ENCODE measurements around the gene NAT10. TPM values are rescaled to one million over a fixed set of nuclear protein-coding genes. Genes with fewer than 3 reads are reported as not detected.
A peak's percentile ranks its signal among the peaks of the same experiment; 100 is the strongest.

The NAT10 gene
- total RNA-seq, 1 experiment from 2014 or later = 48.7 TPM

DNA sequence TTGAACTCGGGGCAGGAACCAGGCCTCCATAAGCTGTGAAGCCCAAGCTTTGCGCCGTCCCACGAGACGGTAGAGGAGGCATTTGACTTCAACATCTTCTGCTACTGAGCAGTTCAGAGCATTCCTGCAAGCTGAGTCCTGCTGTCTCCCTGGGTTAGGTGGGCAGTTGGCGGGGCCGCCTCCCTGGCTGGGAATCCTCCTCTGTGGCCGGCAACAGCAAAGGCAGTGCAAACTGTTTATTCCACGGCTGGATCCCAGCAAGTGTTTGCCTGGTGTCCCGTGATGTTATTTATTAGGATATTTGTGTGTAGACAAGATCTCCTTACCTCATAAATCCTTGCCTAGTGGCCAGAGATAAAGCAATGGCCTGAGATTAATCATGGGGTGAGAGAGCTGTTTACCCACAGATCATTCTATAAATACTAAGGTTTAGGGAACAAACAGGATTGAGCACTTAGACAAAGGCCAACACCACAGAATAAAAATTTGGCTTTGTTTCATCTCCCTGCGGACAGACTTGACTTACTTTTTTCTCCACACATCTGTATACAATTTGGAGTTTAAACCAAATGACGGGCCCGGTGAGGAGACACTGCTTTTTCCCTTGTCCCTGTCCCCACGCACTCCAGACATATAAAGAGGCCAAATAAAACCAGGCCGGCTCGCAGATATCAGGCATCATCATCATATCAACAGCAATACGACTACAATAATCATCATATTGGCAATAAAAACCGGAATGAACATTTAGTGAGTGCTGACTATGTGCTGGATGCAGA lies 63.4 kb downstream of the NAT10 start:
- CTCF ChIA-PET = no interaction called here
- no TSS peak for BruUV-seq (replicated peaks)
- peak overlapping the region; percentile 9; the same call in 1 of the 2 replicates for H3K27ac ChIP-seq (ENCODE audit: low read length)
- peak; percentile 40 for DNase-seq
- no peak overlapping the region for H3K4me2 ChIP-seq (ENCODE audit: low read length)
- no peaks in the 10 kb centered on the region for H3K79me2 ChIP-seq (ENCODE audit: low read length)
- H3K9ac ChIP-seq (ENCODE audit: low read length) = no peak overlapping the region
- no peaks in the 10 kb centered on the region for H3F3A ChIP-seq (ENCODE audit: low read length, unreplicated experiment)
- no peak overlapping the region for H2AFZ ChIP-seq (ENCODE audit: low read length)
- H3K4me1 ChIP-seq (ENCODE audit: insufficient read depth, low read length) = peaks cover 26% of the 10 kb centered on the region
- ATAC-seq = peak; percentile 60
- POLR2A ChIA-PET (ENCODE audit: unreplicated experiment) = no interaction called here
- no peaks in the 10 kb centered on the region for H3K36me3 ChIP-seq (ENCODE audit: low read depth, low read length)
- H3K9me3 ChIP-seq (ENCODE audit: low read length) = no peaks in the 10 kb centered on the region
- H3K4me3 ChIP-seq (ENCODE audit: low read length) = no peak overlapping the region
- intact Hi-C loops (cut with micrococcal nuclease) = no loop called here
- TF ChIP-seq, protein P1, sequence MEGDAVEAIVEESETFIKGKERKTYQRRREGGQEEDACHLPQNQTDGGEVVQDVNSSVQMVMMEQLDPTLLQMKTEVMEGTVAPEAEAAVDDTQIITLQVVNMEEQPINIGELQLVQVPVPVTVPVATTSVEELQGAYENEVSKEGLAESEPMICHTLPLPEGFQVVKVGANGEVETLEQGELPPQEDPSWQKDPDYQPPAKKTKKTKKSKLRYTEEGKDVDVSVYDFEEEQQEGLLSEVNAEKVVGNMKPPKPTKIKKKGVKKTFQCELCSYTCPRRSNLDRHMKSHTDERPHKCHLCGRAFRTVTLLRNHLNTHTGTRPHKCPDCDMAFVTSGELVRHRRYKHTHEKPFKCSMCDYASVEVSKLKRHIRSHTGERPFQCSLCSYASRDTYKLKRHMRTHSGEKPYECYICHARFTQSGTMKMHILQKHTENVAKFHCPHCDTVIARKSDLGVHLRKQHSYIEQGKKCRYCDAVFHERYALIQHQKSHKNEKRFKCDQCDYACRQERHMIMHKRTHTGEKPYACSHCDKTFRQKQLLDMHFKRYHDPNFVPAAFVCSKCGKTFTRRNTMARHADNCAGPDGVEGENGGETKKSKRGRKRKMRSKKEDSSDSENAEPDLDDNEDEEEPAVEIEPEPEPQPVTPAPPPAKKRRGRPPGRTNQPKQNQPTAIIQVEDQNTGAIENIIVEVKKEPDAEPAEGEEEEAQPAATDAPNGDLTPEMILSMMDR (conservative IDR thresholded peaks at IDR 0.05; ENCODE audit: low read depth, low read length) = no peak
- TF ChIP-seq EZH2 (IDR thresholded peaks at IDR 0.05; ENCODE audit: low read length, unreplicated experiment) = no peak
- TF ChIP-seq EZH2phosphoT487 (IDR thresholded peaks at IDR 0.05; ENCODE audit: borderline replicate concordance, low read length) = no peak
- H4K20me1 ChIP-seq (ENCODE audit: low read length) = no peaks in the 10 kb centered on the region
- no peaks in the 10 kb centered on the region for H3K9me2 ChIP-seq (replicated peaks; ENCODE audit: low read length)
- H3K27me3 ChIP-seq (ENCODE audit: low read length) = no peaks in the 10 kb centered on the region

DNA sequence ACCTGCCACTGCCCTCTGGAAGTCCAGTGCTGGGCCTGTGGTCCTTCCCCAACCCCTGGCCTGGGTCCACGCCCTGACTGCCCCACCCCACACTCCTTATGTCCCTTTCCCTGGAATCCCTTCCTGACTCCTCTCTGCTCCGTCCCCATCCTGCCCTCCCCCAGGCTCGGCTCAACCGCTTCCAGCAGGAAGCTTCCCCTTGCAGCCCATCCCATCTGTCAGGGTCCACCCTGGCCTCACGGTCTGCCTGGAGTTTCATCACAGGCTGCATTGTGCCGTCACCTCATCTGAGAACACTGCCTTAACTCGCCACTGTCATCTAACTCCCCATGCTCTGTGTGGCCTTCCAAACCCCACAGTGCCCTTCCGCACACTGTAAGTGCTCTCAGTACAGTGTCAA lies 64.3 kb downstream of the NAT10 start:
- H3K9me2 ChIP-seq (replicated peaks; ENCODE audit: low read length) = no peaks in the 10 kb centered on the region
- no peaks in the 10 kb centered on the region for H3K27me3 ChIP-seq (ENCODE audit: low read length)
- no peaks in the 10 kb centered on the region for H3K9me3 ChIP-seq (ENCODE audit: low read length)
- no peak for ATAC-seq
- H3K36me3 ChIP-seq (ENCODE audit: low read depth, low read length) = no peaks in the 10 kb centered on the region
- intact Hi-C loops (cut with micrococcal nuclease) = loop anchor here (5.0 to 10.0 kb wide), 2 partner anchors 95 to 298 kb away; no protein-coding TSS in a partner anchor
- H3K4me1 ChIP-seq (ENCODE audit: insufficient read depth, low read length) = peaks cover 33% of the 10 kb centered on the region
- CTCF ChIA-PET = no interaction called here
- H3K27ac ChIP-seq (ENCODE audit: low read length) = no peak overlapping the region
- BruUV-seq (replicated peaks) = no TSS peak
- H3K4me3 ChIP-seq (ENCODE audit: low read length) = no peak overlapping the region
- H3K79me2 ChIP-seq (ENCODE audit: low read length) = no peaks in the 10 kb centered on the region
- no peaks in the 10 kb centered on the region for H4K20me1 ChIP-seq (ENCODE audit: low read length)
- POLR2A ChIA-PET (ENCODE audit: unreplicated experiment) = no interaction called here
- TF ChIP-seq EZH2phosphoT487 (IDR thresholded peaks at IDR 0.05; ENCODE audit: borderline replicate concordance, low read length) (no peak), EZH2 (IDR thresholded peaks at IDR 0.05; ENCODE audit: low read length, unreplicated experiment) (no peak)
- TF ChIP-seq, protein P1 (conservative IDR thresholded peaks at IDR 0.05; ENCODE audit: low read depth, low read length) = no peak
- H3F3A ChIP-seq (ENCODE audit: low read length, unreplicated experiment) = no peaks in the 10 kb centered on the region
- no peak overlapping the region for H3K9ac ChIP-seq (ENCODE audit: low read length)
- no peak overlapping the region for H3K4me2 ChIP-seq (ENCODE audit: low read length)
- H2AFZ ChIP-seq (ENCODE audit: low read length) = no peak overlapping the region
- no peak for DNase-seq

DNA sequence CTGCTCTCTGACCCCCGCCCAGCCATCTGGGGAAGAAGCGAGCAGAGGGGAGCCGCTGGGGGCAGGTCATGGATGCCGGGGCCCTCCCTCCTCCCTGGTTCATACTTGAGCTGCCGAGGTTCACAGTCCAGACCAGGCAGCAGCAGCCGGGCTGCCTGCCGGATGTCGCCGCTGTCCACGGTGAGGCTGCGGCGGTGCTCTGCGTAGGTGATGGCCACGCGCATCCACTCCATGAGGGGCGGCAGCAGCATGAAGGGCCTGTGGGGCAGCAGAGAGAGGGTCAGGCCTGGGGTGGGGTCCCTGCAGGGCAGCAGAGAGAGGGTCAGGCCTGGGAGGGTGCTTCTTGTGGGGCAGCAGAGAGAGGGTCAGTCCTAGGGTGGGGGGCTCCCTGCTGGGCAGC lies 67.6 kb downstream of the NAT10 start:
- no peak for ATAC-seq
- TF ChIP-seq, protein P1 (conservative IDR thresholded peaks at IDR 0.05; ENCODE audit: low read depth, low read length) = no peak
- TF ChIP-seq EZH2 (IDR thresholded peaks at IDR 0.05; ENCODE audit: low read length, unreplicated experiment) (no peak), EZH2phosphoT487 (IDR thresholded peaks at IDR 0.05; ENCODE audit: borderline replicate concordance, low read length) (no peak)
- Histone ChIP-seq H3K9me2 (replicated peaks; ENCODE audit: low read length) (no peaks in the 10 kb centered on the region), H3K27me3 (ENCODE audit: low read length) (no peaks in the 10 kb centered on the region), H3K4me1 (ENCODE audit: insufficient read depth, low read length) (peaks cover 19% of the 10 kb centered on the region; the same call in 1 of the 2 replicates), H3K79me2 (ENCODE audit: low read length) (no peaks in the 10 kb centered on the region), H3K27ac (ENCODE audit: low read length) (no peak overlapping the region), H3K4me3 (ENCODE audit: low read length) (no peak overlapping the region), H2AFZ (ENCODE audit: low read length) (no peak overlapping the region), H3K36me3 (ENCODE audit: low read depth, low read length) (no peaks in the 10 kb centered on the region), H3K4me2 (ENCODE audit: low read length) (no peak overlapping the region), H3K9ac (ENCODE audit: low read length) (no peak overlapping the region), H3K9me3 (ENCODE audit: low read length) (no peaks in the 10 kb centered on the region), H4K20me1 (ENCODE audit: low read length) (no peaks in the 10 kb centered on the region), H3F3A (ENCODE audit: low read length, unreplicated experiment) (no peaks in the 10 kb centered on the region)
- intact Hi-C loops (cut with micrococcal nuclease) = loop anchor here (5.0 to 10.0 kb wide), 2 partner anchors 92 to 294 kb away; no protein-coding TSS in a partner anchor
- CTCF ChIA-PET = no interaction called here
- DNase-seq = no peak
- POLR2A ChIA-PET (ENCODE audit: unreplicated experiment) = no interaction called here
- no TSS peak for BruUV-seq (replicated peaks)
